Endodermal cell (in vitro differentiated cells): ENCODE results near the gene PRDM12. TPM values are rescaled to one million over a fixed set of nuclear protein-coding genes. Genes with fewer than 3 reads are reported as not detected.
A peak's percentile ranks its signal among the peaks of the same experiment; 100 is the strongest.

Experiments
- DNase-seq: peaks from one replicate; pipeline ENCODE4 v3.0.0-alpha.2; 2017
- H3K27ac ChIP-seq: 2 replicates; pipeline ENCODE4 v1.5.1; 2013; ENCODE audit warnings: mild to moderate bottlenecking, low read depth, low read length, moderate library complexity
- H3K27me3 ChIP-seq: 2 replicates; pipeline ENCODE4 v1.6.1; 2013; ENCODE audit warnings: mild to moderate bottlenecking, low read length, moderate library complexity; ENCODE audit not compliant: insufficient read depth, control insufficient read depth, poor library complexity, severe bottlenecking
- H3K36me3 ChIP-seq: 2 replicates; pipeline ENCODE4 v1.7.0; 2013; ENCODE audit warnings: mild to moderate bottlenecking, low read length, moderate library complexity; ENCODE audit not compliant: control insufficient read depth, insufficient read depth
- H3K4me1 ChIP-seq: one replicate; pipeline ENCODE4 v1.7.0; 2013; ENCODE audit warnings: low read length; ENCODE audit not compliant: control insufficient read depth, insufficient read depth
- H3K4me3 ChIP-seq: 2 replicates; pipeline ENCODE4 v1.5.1; 2013; ENCODE audit warnings: mild to moderate bottlenecking, low read length, moderate library complexity
- H3K9ac ChIP-seq: 2 replicates; pipeline ENCODE4 v1.6.1; 2013; ENCODE audit warnings: mild to moderate bottlenecking, low read length, moderate library complexity; ENCODE audit not compliant: poor library complexity, severe bottlenecking; ENCODE audit errors: extremely low read depth
- H3K9me3 ChIP-seq: 2 replicates; pipeline ENCODE4 v1.6.1; 2013; ENCODE audit warnings: mild to moderate bottlenecking, low read length, moderate library complexity; ENCODE audit not compliant: control insufficient read depth
- H3K27ac Mint-ChIP-seq: 2 replicates; pipeline ENCODE4 v1.8.0; 2020; ENCODE audit warnings: mixed read lengths
- H3K27me3 Mint-ChIP-seq: 2 replicates; pipeline ENCODE4 v1.8.0; 2021; ENCODE audit warnings: mild to moderate bottlenecking, mixed read lengths; ENCODE audit not compliant: insufficient read depth
- H3K36me3 Mint-ChIP-seq: 2 replicates; pipeline ENCODE4 v1.8.0; 2020; ENCODE audit warnings: low read depth, mixed read lengths
- H3K4me1 Mint-ChIP-seq: 2 replicates; pipeline ENCODE4 v1.8.0; 2020; ENCODE audit warnings: mixed read lengths
- H3K4me3 Mint-ChIP-seq: 2 replicates; pipeline ENCODE4 v1.8.0; 2020; ENCODE audit warnings: mild to moderate bottlenecking, moderate library complexity, mixed read lengths
- H3K9me3 Mint-ChIP-seq: 2 replicates; pipeline ENCODE4 v1.8.0; 2020; ENCODE audit warnings: mild to moderate bottlenecking, mixed read lengths
- CTCF ChIP-seq: fragments of 200-600 bp; sonication (generic); conservative IDR thresholded peaks from 2 replicates; pipeline ENCODE4 v1.5.0; 2021; ENCODE audit warnings: antibody characterized with exemption, mild to moderate bottlenecking
- WGBS, 2 experiments: methylation state at CpG; one replicate each; pipeline versions ENCODE4 v1.1.5 to v1.1.7; 2013; ENCODE audit warnings: missing lambda C conversion rate in 2 of 2, mixed read lengths in 1 of 2; ENCODE audit not compliant: insufficient coverage in 1 of 2, insufficient read length in 1 of 2; 5-methylcytosine and 5-hydroxymethylcytosine counted together
- microRNA-seq: library from miRNA; unstranded; fragments of <30 nt; microRNA quantifications from one replicate; pipeline ENCODE4 v1.2.0, GENCODE V29; 2020; ENCODE audit warnings: borderline microRNAs expressed
- total RNA-seq, 2 donors: library from RNA; stranded (reverse); fragmentation: NEBNext Ultra II Directional in 1 of 2; extraction: Animal tissue kit (Norgen Biotek cat#: 25700) in 1 of 2; gene quantifications; 2 replicates in 1 of 2; 3 replicates in 1 of 2; pipeline ENCODE4 v1.2.1, GENCODE V29; 2021

PRDM12 gene
- total RNA-seq, 2 donors from 2014 or later, result not detected

GRCh38 chr9:130732136-130732535, 67.7 kb downstream of the PRDM12 start:
- peaks cover 7% of the 10 kb centered on the region for H3K9me3 Mint-ChIP-seq
- H3K27ac Mint-ChIP-seq, result no peak overlapping the region
- H3K4me3 Mint-ChIP-seq, result no peak overlapping the region
- Histone ChIP-seq H3K4me1 (no peaks in the 10 kb centered on the region), H3K4me3 (no peak overlapping the region), H3K9ac (no peak overlapping the region), H3K36me3 (no peaks in the 10 kb centered on the region), H3K27ac (no peak overlapping the region), H3K9me3 (no peaks in the 10 kb centered on the region), H3K27me3 (no peaks in the 10 kb centered on the region)
- H3K36me3 Mint-ChIP-seq, result peaks cover 13% of the 10 kb centered on the region
- peaks cover 9% of the 10 kb centered on the region for H3K4me1 Mint-ChIP-seq
- no peaks in the 10 kb centered on the region for H3K27me3 Mint-ChIP-seq
- DNase-seq, result peak; percentile 59
- TF ChIP-seq CTCF, result peak; percentile 57
- WGBS, 2 experiments, result 73 to 100% methylated on average over 1 to 2 of the region's 2 CpGs

Small RNAs within 50 kb of the gene (microRNA-seq; reads per million reads assigned to microRNA genes)
- gene MIR6856, result not detected

Other genes with a start within 250 kb of the PRDM12 start
- 10 to 100 TPM; 30.9 to 57.2 TPM for gene ASS1, start 219.6 kb upstream of the PRDM12 start, total RNA-seq
- 10 to 100 TPM; 74.3 to 76.3 TPM for gene FUBP3, start 85.0 kb upstream of the PRDM12 start, total RNA-seq
- gene EXOSC2, start 29.2 kb downstream of the PRDM12 start, total RNA-seq, result 10 to 100 TPM; 47.8 to 74.0 TPM
- gene ABL1, start 170.7 kb downstream of the PRDM12 start, total RNA-seq, result 10 to 100 TPM; 78.8 to 94.1 TPM
- gene QRFP, start 232.2 kb downstream of the PRDM12 start, total RNA-seq, result not detected